ENCODE data around the gene ARSG.

ARSG gene

DNA sequence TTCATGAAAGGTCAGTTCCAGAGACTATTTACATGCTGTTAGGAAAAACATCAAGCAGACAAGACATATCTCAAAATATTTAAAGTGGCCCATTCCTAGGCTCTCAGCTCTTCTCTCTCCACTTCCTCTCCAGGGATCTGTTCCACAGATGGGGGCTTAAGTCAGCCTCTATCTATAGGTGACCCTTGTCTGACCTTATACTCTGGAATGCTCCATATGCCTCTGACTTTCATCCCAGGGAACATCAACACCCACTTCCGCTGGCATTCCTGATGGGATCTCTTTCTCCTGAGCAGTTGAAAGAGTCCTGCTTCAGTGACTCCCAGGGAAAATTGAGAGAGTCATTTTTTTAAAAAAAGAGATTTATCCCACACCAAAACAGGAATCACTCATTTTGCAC lies 177.5 kb downstream of the ARSG start:
- CTCF ChIA-PET: interaction anchor here (0.6 to 4.2 kb wide), 11 partner anchors 9 to 522 kb away, joined by 3 to 32 read pairs (median 4); partner anchors contain the start of gene WIPI1
- POLR2A ChIA-PET: interaction anchor here (1.3 kb wide), 1 partner anchor 11 kb away, joined by 4 read pairs; no protein-coding TSS in a partner anchor

More for the DNA sequence above, 177.5 kb downstream of the ARSG start:
- Histone ChIP-seq H3K27ac (ENCODE audit: extremely low read depth, low read depth, low read length) (no peak overlapping the region), H3K4me3 (ENCODE audit: low read depth, low read length) (no peak overlapping the region), H3K9me3 (ENCODE audit: control insufficient read depth, insufficient read depth, low read depth, low read length) (no peaks in the 10 kb centered on the region), H3K4me1 (ENCODE audit: control insufficient read depth, insufficient read depth, low read length) (no peaks in the 10 kb centered on the region), H3K36me3 (ENCODE audit: control insufficient read depth in 2 of 2, insufficient read depth in 1 of 2, low read length in 2 of 2) (no peaks in the 10 kb centered on the region)
- TF ChIP-seq ZBTB1 (tag by site-specific recombination; IDR thresholded peaks at IDR 0.05) (no peak), ZNF677 (tag by site-specific recombination; IDR thresholded peaks at IDR 0.05) (no peak), ZNF341 (tag by site-specific recombination; IDR thresholded peaks at IDR 0.05; ENCODE audit: low read depth) (no peak), TCF7L2 (IDR thresholded peaks at IDR 0.05; ENCODE audit: borderline replicate concordance, low read depth, low read length) (no peak), GLI2 (tag by site-specific recombination; IDR thresholded peaks at IDR 0.05; ENCODE audit: borderline replicate concordance, low read depth) (no peak), SCRT2 (tag by site-specific recombination; IDR thresholded peaks at IDR 0.05) (no peak)
- TF ChIP-seq, protein P1, sequence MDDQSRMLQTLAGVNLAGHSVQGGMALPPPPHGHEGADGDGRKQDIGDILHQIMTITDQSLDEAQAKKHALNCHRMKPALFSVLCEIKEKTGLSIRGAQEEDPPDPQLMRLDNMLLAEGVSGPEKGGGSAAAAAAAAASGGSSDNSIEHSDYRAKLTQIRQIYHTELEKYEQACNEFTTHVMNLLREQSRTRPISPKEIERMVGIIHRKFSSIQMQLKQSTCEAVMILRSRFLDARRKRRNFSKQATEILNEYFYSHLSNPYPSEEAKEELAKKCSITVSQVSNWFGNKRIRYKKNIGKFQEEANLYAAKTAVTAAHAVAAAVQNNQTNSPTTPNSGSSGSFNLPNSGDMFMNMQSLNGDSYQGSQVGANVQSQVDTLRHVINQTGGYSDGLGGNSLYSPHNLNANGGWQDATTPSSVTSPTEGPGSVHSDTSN (CRISPR knock-in tag; IDR thresholded peaks at IDR 0.05): no peak
